Measurements from ENCODE around the gene CDHR3. TPM values are rescaled to one million over a fixed set of nuclear protein-coding genes. Genes with fewer than 3 reads are reported as not detected.

CDHR3 gene
- total RNA-seq, 2 donors from 2014 or later = 2.2 to 3.9 TPM

DNA sequence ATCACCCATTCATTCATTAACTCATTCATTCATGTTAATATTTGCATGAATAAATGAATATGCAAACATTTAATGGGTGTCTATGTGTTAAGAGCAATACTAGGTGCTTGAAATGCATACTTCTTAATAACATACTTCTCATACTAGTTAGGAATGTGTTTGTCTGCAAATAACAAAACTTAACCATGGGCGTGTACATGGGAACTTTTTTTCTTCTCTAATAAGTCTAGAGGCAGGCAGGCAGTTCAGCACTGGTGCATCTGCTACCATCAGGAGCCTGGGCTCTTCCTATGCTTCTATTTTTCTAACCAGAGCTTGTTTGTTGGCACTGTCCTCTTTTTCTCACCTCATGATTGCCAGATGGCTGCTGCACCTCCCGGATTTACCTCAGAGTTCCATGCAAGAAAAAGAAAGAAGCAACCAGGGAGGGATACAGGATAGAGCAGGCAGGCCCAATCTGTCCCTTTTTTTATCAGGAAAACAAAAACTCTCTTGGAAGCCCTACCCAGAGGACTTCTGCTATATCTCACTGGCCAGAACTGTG is 22.7 kb downstream of the CDHR3 start:
- 97% methylated on average over 2 of the region's 2 CpGs for WGBS
- no peak overlapping the region for H3K4me3 ChIP-seq
- no peaks in the 10 kb centered on the region for H3K9me3 ChIP-seq
- H3K4me1 ChIP-seq (replicated peaks) = no peaks in the 10 kb centered on the region
- intact Hi-C loops (cut with DNase I) = no loop called here
- H3K27ac ChIP-seq = no peak overlapping the region
- H3K27me3 ChIP-seq (replicated peaks; ENCODE audit: insufficient read depth) = no peaks in the 10 kb centered on the region
- H3K36me3 ChIP-seq = no peaks in the 10 kb centered on the region
- TF ChIP-seq POLR2A (IDR thresholded peaks at IDR 0.05) = no peak
- TF ChIP-seq, protein P1, sequence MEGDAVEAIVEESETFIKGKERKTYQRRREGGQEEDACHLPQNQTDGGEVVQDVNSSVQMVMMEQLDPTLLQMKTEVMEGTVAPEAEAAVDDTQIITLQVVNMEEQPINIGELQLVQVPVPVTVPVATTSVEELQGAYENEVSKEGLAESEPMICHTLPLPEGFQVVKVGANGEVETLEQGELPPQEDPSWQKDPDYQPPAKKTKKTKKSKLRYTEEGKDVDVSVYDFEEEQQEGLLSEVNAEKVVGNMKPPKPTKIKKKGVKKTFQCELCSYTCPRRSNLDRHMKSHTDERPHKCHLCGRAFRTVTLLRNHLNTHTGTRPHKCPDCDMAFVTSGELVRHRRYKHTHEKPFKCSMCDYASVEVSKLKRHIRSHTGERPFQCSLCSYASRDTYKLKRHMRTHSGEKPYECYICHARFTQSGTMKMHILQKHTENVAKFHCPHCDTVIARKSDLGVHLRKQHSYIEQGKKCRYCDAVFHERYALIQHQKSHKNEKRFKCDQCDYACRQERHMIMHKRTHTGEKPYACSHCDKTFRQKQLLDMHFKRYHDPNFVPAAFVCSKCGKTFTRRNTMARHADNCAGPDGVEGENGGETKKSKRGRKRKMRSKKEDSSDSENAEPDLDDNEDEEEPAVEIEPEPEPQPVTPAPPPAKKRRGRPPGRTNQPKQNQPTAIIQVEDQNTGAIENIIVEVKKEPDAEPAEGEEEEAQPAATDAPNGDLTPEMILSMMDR (IDR thresholded peaks at IDR 0.05) = no peak
- no peak for TF ChIP-seq POLR2AphosphoS5 (IDR thresholded peaks at IDR 0.05)
- no peak for DNase-seq (ENCODE audit: low spot score)

DNA sequence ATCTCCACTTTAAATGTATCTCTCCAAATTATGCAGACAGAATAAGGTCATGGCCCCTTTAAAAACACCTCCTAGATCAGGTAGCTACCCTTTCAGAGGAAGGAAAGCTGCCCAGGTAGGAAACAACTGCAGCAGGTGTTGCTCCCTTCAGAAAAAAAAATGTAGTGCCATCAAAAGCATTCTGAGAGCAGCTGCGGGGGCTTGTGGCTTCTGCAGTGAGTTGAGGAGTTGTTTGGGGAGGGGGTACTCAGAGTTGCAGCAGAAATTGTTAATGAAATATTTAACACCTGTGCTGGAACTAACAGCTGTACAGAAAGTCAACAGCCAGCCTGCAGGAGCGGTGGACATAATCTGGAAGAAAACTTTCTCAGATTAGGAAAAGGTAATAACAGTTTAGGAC is 24.0 kb downstream of the CDHR3 start:
- 82% methylated on average over 2 of the region's 2 CpGs for WGBS
- Histone ChIP-seq H3K9me3 (no peaks in the 10 kb centered on the region), H3K27ac (no peak overlapping the region), H3K36me3 (no peaks in the 10 kb centered on the region), H3K4me3 (no peak overlapping the region), H3K4me1 (replicated peaks) (no peaks in the 10 kb centered on the region), H3K27me3 (replicated peaks; ENCODE audit: insufficient read depth) (no peaks in the 10 kb centered on the region)
- intact Hi-C loops (cut with DNase I) = no loop called here
- TF ChIP-seq POLR2AphosphoS5 (IDR thresholded peaks at IDR 0.05) = no peak
- no peak for TF ChIP-seq POLR2A (IDR thresholded peaks at IDR 0.05)
- TF ChIP-seq, protein P1 (IDR thresholded peaks at IDR 0.05) = no peak
- no peak for DNase-seq (ENCODE audit: low spot score)

DNA sequence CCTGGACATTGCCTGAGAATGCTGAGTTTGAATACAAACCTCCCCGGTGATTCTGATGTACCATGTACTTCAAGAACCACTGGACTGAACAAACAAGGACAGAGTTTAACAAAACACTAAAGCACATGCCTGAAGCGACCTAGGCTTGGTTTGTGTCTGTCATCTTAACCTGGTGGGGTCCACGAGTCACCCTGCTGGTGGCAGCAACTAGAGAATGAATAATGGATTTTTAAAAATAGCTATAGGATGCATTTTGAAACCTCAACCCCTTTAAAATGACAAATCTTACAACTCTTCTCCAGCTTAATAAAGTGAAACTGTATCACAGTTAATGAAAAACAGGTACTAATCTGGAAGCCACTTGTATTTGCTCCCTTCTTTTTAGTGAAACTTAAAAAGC is 25.2 kb downstream of the CDHR3 start:
- TF ChIP-seq POLR2AphosphoS5 (IDR thresholded peaks at IDR 0.05) (no peak), POLR2A (IDR thresholded peaks at IDR 0.05) (no peak)
- TF ChIP-seq, protein P1 (IDR thresholded peaks at IDR 0.05) = no peak
- Histone ChIP-seq H3K4me1 (replicated peaks) (no peaks in the 10 kb centered on the region), H3K27ac (no peak overlapping the region), H3K9me3 (no peaks in the 10 kb centered on the region), H3K36me3 (no peaks in the 10 kb centered on the region), H3K4me3 (no peak overlapping the region), H3K27me3 (replicated peaks; ENCODE audit: insufficient read depth) (no peaks in the 10 kb centered on the region)
- intact Hi-C loops (cut with DNase I) = no loop called here
- 85% methylated on average over 3 of the region's 3 CpGs for WGBS
- DNase-seq (ENCODE audit: low spot score) = no peak

DNA sequence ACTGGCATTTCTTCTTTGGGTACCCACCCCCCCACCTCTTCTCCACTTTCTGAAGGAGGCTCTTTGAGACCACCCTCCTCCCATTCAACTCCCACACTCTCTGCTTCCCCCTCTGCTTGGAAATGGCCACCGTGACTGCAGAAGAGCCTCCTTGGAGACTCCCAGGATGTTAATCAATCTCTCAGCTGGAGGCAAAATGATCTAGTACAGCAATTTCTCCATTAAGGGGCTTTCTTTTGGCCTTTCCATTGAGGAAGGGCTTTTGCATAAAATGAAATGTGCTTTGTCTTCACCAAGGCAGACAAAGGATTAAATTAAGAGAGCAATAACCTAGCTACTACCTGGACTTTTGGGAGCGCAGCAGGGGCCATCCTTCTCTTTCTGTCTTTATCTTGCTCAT is 26.1 kb downstream of the CDHR3 start:
- intact Hi-C loops (cut with DNase I) = no loop called here
- H3K4me1 ChIP-seq (replicated peaks) = no peaks in the 10 kb centered on the region
- DNase-seq (ENCODE audit: low spot score) = no peak
- 74% methylated on average over 2 of the region's 2 CpGs for WGBS
- no peaks in the 10 kb centered on the region for H3K36me3 ChIP-seq
- TF ChIP-seq, protein P1 (IDR thresholded peaks at IDR 0.05) = no peak
- TF ChIP-seq POLR2AphosphoS5 (IDR thresholded peaks at IDR 0.05) (no peak), POLR2A (IDR thresholded peaks at IDR 0.05) (no peak)
- H3K27ac ChIP-seq = no peak overlapping the region
- no peaks in the 10 kb centered on the region for H3K9me3 ChIP-seq
- no peaks in the 10 kb centered on the region for H3K27me3 ChIP-seq (replicated peaks; ENCODE audit: insufficient read depth)
- H3K4me3 ChIP-seq = no peak overlapping the region

DNA sequence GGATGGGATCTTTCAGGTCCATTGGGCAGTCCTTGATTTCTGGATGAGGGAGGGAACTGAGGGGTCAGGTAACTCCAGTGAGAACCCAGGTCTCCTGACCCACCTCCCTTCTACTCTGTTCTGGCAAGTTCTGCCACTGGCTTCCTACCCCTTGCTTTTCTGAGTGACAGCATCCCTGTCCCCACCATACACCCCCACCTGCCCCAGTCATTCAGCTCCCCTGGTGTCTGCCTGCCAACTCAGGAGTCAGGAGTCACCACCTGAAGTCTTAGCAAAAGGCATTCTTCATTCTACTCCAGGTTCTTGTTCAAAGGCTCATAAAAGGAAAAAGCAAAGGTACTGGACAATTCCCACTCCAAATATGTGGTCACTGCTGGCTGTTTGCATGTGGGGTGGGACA is 26.6 kb downstream of the CDHR3 start:
- H3K27ac ChIP-seq = no peak overlapping the region
- intact Hi-C loops (cut with DNase I) = no loop called here
- DNase-seq (ENCODE audit: low spot score) = no peak

More for the DNA sequence above, 26.6 kb downstream of the CDHR3 start:
- no peaks in the 10 kb centered on the region for H3K36me3 ChIP-seq
- TF ChIP-seq, protein P1 (IDR thresholded peaks at IDR 0.05) = no peak
- TF ChIP-seq POLR2A (IDR thresholded peaks at IDR 0.05) (no peak), POLR2AphosphoS5 (IDR thresholded peaks at IDR 0.05) (no peak)
- no peaks in the 10 kb centered on the region for H3K4me1 ChIP-seq (replicated peaks)
- H3K4me3 ChIP-seq = no peak overlapping the region
- no peaks in the 10 kb centered on the region for H3K27me3 ChIP-seq (replicated peaks; ENCODE audit: insufficient read depth)
- no peaks in the 10 kb centered on the region for H3K9me3 ChIP-seq

Measured in prostate gland (tissue), 2 donors.